ENCODE measurements around the gene TSEN34. TPM values are rescaled to one million over a fixed set of nuclear protein-coding genes. Genes with fewer than 3 reads are reported as not detected.

Gene TSEN34
- 31.1 TPM for total RNA-seq
- polyA plus RNA-seq = 81.4 TPM

DNA sequence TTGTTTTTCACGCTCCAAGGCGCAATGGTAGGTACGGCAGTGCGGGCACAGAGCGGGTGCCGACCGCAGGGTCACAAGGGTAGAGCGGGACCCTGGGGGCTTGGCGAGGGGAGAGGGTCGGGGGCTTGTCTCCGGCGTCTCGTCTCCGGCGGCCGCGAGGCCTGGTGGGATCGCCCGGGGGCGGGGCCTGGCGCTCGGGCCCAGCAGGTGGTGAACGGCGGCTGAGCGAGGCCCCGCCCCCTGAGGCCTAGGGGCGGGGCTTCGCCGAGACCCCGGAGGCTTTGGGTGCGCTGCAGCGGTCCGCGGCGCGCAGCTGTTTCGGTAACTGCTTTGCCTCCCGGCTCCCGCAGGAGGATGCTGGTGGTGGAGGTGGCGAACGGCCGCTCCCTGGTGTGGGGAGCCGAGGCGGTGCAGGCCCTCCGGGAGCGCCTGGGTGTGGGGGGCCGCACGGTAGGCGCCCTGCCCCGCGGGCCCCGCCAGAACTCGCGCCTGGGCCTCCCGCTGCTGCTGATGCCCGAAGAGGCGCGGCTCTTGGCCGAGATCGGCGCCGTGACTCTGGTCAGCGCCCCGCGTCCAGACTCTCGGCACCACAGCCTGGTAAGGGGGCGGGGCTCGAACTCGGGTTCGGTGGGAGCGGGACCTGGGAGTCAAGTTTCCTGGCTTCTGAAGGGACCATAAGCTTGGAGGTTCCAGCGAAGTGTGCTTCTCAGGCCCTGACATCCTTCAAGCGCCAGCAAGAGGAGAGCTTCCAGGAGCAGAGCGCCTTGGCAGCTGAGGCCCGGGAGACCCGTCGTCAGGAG, at the start of gene TSEN34:
TSEN34 (plus strand) TSS at position 298 of the 800 bp plus-strand sequence; CDS start at position 355, 57 bp downstream.
- DNase-seq (ENCODE audit: extremely low spot score) = no peak
- H3K4me1 ChIP-seq (ENCODE audit: insufficient read depth) = no peaks in the 10 kb centered on the region
- no peaks in the 10 kb centered on the region for H3K36me3 ChIP-seq (ENCODE audit: insufficient read depth)
- peak within 1 kb of the TSS; percentile 92 for H3K27ac ChIP-seq (ENCODE audit: low read depth)
- H3K4me3 ChIP-seq (ENCODE audit: low read depth, low read length) = peak within 1 kb of the TSS; percentile 62
- under 1% methylated on average over 77 of the region's 77 CpGs for WGBS

DNA sequence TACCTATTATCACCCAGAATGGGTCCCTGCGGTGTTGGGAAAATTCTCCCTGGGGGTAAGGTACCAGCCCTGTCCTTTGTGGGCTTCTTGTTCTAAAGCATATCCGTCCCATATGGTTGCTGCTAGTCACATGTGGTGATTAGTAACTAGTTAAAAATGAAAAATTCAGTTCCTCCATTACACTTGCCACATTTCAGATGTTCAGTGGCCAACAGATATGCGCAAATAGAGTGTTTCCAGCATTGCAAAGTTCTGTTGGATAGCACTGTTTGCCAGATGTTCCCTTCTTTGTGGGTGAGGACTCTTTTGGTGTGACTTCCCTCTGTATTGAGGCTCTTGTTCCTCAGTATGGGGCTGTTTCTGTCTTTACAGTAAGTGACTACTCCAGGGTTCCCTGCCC, 49.8 kb upstream of the TSEN34 start:
- DNase-seq (ENCODE audit: extremely low spot score) = no peak
- WGBS = 86% methylated on average over 3 of the region's 3 CpGs
- Histone ChIP-seq H3K4me3 (ENCODE audit: low read depth, low read length) (no peak overlapping the region), H3K27ac (ENCODE audit: low read depth) (no peak overlapping the region), H3K36me3 (ENCODE audit: insufficient read depth) (peaks cover 2% of the 10 kb centered on the region), H3K4me1 (ENCODE audit: insufficient read depth) (no peaks in the 10 kb centered on the region)

DNA sequence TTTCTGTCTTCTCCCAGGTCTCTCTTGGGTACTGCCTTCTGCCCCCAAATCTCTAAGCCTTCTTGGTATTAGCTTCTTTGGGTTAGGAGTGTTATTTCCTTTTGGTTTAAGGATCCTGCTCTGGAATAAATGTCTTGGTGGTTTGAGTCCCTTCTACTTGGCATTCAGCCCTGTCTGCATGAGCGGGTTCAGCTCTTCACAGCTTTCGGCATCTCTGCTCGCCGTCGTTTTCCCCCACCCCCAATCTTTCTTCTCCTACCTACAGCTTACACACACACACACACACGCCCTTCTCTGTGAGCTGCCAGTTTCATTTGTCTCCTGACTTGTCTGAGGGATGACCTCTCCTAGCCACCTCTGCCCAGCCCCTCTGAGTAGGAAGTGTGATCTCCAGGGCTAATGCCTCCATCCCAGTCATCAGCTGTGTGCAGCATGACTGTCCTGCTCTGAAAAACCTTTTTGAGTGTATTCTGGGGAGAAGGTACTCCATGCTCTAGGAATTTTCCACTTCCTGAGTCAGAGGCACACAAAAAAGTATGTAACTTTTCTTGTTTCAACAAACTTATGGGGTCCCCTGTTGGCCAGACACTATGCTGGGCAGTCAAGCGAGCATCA, 48.8 kb upstream of the TSEN34 start:
- Histone ChIP-seq H3K36me3 (ENCODE audit: insufficient read depth) (peaks cover 6% of the 10 kb centered on the region), H3K27ac (ENCODE audit: low read depth) (no peak overlapping the region), H3K4me3 (ENCODE audit: low read depth, low read length) (no peak overlapping the region), H3K4me1 (ENCODE audit: insufficient read depth) (no peaks in the 10 kb centered on the region)
- WGBS = 83% methylated on average over 7 of the region's 7 CpGs
- DNase-seq (ENCODE audit: extremely low spot score) = no peak

DNA sequence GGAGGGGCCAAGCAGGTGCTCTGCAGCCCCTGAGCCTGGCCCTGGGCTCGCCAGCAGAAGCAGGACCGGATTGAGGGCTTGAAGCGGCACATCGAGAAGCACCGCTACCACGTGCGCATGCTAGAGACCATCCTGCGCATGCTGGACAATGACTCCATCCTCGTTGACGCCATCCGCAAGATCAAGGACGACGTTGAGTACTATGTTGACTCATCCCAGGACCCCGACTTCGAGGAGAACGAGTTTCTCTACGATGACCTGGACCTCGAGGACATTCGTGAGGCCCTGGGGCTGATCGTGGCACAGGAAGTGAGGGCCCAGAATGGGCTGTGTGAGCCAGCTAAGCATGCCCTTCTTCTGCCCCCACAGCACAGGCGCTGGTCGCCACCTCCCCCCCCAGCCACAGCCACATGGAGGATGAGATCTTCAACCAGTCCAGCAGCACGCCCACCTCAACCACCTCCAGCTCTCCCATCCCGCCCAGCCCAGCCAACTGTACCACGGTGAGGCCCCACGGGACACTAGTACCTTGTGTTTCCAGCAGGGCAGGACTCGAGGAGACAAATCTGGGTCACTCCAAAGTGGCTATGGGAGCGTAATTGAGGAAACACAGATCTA, 45.5 kb upstream of the TSEN34 start:
- Histone ChIP-seq H3K4me3 (ENCODE audit: low read depth, low read length) (no peak overlapping the region), H3K4me1 (ENCODE audit: insufficient read depth) (no peaks in the 10 kb centered on the region), H3K36me3 (ENCODE audit: insufficient read depth) (peaks cover 19% of the 10 kb centered on the region), H3K27ac (ENCODE audit: low read depth) (no peak overlapping the region)
- 92% methylated on average over 28 of the region's 28 CpGs for WGBS
- no peak for DNase-seq (ENCODE audit: extremely low spot score)

DNA sequence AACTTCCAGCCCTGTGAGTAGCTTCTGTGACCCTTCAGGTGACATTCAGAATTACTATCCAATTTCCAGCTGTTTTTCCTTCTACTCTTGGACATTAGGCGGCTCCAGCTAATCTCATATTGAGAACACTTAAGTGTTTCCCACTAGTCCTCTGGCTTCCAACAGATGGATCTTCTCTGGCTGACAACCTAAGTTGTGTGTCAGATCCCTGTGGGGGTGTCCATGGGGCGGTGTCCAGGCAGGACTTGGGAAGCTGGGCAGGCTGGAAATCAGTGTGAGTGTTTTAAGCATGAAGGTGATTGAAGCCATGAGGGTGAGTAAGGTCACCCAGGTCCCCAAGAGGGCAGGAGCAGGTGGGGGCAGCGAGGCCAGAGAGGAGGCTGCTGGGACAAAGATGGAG, 43.4 kb upstream of the TSEN34 start:
- no peak overlapping the region for H3K27ac ChIP-seq (ENCODE audit: low read depth)
- H3K4me3 ChIP-seq (ENCODE audit: low read depth, low read length) = no peak overlapping the region
- H3K36me3 ChIP-seq (ENCODE audit: insufficient read depth) = peaks cover 21% of the 10 kb centered on the region
- no peak for DNase-seq (ENCODE audit: extremely low spot score)
- H3K4me1 ChIP-seq (ENCODE audit: insufficient read depth) = no peaks in the 10 kb centered on the region
- 65% methylated on average over 3 of the region's 3 CpGs for WGBS

DNA sequence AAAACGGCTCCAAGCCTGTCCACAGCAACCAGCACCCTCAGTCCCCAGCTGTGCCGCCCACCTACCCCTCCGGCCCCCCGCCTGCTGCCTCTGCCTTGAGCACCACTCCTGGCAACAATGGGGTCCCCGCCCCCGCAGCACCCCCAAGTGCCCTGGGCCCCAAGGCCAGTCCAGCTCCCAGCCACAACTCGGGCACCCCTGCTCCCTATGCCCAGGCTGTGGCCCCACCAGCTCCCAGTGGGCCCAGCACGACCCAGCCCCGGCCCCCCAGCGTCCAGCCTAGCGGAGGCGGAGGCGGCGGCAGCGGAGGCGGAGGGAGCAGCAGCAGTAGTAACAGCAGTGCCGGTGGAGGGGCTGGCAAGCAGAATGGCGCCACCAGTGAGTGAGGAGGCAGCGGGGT, 43.0 kb upstream of the TSEN34 start:
- Histone ChIP-seq H3K36me3 (ENCODE audit: insufficient read depth) (peaks cover 25% of the 10 kb centered on the region), H3K4me1 (ENCODE audit: insufficient read depth) (no peaks in the 10 kb centered on the region), H3K4me3 (ENCODE audit: low read depth, low read length) (no peak overlapping the region), H3K27ac (ENCODE audit: low read depth) (no peak overlapping the region)
- no peak for DNase-seq (ENCODE audit: extremely low spot score)
- 80% methylated on average over 19 of the region's 19 CpGs for WGBS

DNA sequence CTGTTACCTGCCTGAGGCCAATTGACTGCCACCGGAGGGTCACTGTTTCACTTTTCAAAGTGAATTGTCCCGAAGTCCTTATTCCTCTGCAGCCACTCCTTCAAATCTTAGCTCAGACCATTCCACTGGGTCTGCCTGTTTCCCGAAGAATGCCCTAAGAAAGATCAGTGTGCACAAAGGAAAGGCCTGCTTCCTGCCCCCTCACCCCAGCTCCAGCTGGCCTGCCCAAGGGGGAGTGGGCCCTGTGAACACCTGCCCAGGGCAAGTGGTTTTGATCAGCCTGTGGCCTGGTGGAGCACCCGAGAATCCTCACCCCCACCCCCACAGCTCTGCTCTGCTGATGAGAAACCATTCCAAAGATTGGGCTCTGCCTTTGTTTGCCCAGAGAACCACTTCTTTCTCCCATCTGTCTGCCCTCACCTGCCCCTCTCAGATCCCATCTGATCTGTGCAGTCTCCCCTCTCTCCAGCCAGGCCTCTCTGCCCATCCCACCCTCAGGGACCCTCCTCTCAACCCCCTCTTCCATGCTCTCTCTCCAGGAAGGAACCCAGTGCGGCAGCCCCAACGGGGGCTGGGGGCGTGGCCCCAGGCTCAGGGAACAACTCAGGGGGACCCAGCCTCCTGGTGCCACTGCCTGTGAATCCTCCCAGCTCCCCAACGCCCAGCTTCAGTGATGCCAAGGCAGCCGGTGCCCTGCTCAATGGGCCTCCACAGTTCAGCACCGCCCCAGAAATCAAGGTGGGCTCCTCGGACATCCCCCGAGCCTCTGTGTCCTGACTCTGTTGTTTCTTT, 41.9 kb upstream of the TSEN34 start:
- H3K27ac ChIP-seq (ENCODE audit: low read depth) = no peak overlapping the region
- H3K4me1 ChIP-seq (ENCODE audit: insufficient read depth) = no peaks in the 10 kb centered on the region
- peaks cover 24% of the 10 kb centered on the region for H3K36me3 ChIP-seq (ENCODE audit: insufficient read depth)
- 83% methylated on average over 12 of the region's 12 CpGs for WGBS
- DNase-seq (ENCODE audit: extremely low spot score) = no peak
- H3K4me3 ChIP-seq (ENCODE audit: low read depth, low read length) = no peak overlapping the region

DNA sequence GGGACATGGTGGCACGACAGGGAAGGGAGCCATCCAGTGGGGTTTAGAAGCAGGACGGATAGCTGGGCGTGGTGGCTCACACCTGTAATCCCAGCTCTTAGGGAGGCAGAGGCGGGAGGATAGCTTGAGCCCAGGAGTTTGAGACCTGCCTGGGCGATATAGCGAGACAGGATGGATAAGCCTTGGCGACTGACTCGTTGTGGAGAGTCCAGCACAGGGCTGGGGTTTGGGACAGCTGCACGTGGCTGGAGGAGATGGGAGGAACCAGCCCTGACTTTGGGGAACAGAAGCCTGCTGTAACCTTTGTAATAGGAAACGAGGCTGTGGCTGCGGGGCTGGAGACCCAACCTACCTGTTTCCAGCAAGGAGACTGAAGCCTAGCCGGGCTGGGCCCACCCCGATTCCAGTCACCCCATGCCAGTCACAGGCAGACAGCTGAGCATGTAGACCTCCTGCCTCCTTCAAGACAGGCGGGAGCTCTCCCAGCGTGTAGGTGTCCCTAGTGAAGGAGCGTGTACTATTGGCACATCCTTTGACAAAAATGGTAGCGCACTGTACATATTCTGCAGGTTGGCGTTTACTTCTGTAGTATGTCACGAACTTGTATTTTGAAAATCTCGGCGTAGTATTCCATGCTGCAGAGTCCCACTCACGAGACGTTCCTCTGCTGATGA, 39.6 kb upstream of the TSEN34 start:
- no peak overlapping the region for H3K27ac ChIP-seq (ENCODE audit: low read depth)
- WGBS = 85% methylated on average over 23 of the region's 23 CpGs
- no peak for DNase-seq (ENCODE audit: extremely low spot score)
- peaks cover 29% of the 10 kb centered on the region for H3K36me3 ChIP-seq (ENCODE audit: insufficient read depth)
- no peak overlapping the region for H3K4me3 ChIP-seq (ENCODE audit: low read depth, low read length)
- no peaks in the 10 kb centered on the region for H3K4me1 ChIP-seq (ENCODE audit: insufficient read depth)

DNA sequence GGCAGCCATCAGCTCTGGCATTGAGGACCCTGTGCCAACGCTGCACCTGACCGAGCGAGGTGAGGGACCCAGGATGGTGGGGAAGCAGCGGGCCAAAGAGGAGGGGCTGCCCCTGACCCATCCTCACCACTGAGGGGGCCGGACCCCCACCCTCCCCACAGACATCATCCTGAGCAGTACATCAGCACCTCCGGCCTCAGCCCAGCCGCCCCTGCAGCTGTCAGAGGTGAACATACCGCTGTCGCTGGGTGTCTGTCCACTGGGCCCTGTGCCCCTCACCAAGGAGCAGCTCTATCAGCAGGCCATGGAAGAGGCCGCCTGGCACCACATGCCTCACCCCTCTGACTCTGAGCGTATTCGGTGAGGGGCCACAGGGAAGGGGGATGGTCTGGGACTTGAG, 38.8 kb upstream of the TSEN34 start:
- 89% methylated on average over 12 of the region's 12 CpGs for WGBS
- Histone ChIP-seq H3K27ac (ENCODE audit: low read depth) (no peak overlapping the region), H3K4me3 (ENCODE audit: low read depth, low read length) (no peak overlapping the region), H3K36me3 (ENCODE audit: insufficient read depth) (peaks cover 25% of the 10 kb centered on the region), H3K4me1 (ENCODE audit: insufficient read depth) (no peaks in the 10 kb centered on the region)
- DNase-seq (ENCODE audit: extremely low spot score) = no peak

DNA sequence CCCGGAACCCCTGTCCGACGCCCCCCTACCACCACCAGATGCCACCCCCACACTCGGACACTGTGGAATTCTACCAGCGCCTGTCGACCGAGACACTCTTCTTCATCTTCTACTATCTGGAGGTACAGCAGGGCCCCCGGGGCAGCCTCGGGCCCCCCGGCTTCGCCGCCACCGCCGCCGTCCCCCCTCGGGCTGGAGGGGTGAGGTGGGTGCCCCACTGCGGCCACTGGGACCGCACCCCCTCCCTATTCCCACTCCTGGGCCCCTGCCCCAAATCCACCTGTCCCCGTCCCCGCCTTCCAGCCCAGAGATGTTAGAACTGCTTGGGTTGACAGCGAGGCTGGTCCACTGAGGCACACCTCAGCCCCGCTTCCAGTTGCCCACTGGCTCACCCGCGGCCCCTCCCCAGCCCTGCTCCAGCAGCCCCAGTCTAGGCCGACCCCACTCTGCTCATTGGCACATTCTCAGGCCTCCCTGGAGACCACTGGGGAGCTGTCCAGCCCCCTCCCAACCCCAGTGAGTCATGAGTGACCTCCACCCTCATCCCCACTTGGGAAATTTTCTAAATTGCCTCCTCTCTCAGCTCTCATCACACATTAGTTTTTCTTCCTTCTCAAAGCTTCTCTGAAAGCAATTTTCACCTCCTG, 38.1 kb upstream of the TSEN34 start:
- Histone ChIP-seq H3K4me1 (ENCODE audit: insufficient read depth) (no peaks in the 10 kb centered on the region), H3K36me3 (ENCODE audit: insufficient read depth) (peaks cover 25% of the 10 kb centered on the region), H3K4me3 (ENCODE audit: low read depth, low read length) (no peak overlapping the region), H3K27ac (ENCODE audit: low read depth) (no peak overlapping the region)
- 87% methylated on average over 25 of the region's 25 CpGs for WGBS
- DNase-seq (ENCODE audit: extremely low spot score) = no peak

DNA sequence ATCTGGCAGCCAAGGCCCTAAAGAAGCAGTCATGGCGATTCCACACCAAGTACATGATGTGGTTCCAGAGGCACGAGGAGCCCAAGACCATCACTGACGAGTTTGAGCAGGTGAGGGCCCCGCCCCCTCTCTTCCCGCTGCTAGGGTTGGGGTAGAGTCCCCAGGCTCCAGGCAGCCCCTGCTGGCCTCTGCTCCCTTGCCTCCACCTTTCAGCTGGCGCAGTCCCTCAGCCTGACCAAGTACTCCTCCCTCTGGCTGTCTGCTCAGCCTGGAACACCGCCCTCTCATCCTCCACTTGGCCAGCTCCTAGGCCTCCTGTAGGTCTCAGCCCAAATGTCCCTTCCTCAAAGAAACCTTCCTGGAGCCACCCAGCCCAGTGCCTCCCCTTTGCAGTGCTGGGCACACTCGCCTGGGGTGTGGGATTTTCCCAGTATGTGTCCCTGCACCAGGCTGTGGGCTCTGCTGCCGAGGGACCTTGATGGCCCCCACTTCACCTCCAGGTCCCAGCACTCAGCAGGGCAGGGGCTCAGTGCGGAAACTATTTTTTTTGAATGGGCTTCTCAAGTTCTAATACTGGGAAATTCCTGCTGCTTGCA, 37.3 kb upstream of the TSEN34 start:
- no peak overlapping the region for H3K4me3 ChIP-seq (ENCODE audit: low read depth, low read length)
- no peak for DNase-seq (ENCODE audit: extremely low spot score)
- H3K36me3 ChIP-seq (ENCODE audit: insufficient read depth) = peaks cover 23% of the 10 kb centered on the region
- H3K27ac ChIP-seq (ENCODE audit: low read depth) = no peak overlapping the region
- WGBS = 79% methylated on average over 10 of the region's 10 CpGs
- no peaks in the 10 kb centered on the region for H3K4me1 ChIP-seq (ENCODE audit: insufficient read depth)

DNA sequence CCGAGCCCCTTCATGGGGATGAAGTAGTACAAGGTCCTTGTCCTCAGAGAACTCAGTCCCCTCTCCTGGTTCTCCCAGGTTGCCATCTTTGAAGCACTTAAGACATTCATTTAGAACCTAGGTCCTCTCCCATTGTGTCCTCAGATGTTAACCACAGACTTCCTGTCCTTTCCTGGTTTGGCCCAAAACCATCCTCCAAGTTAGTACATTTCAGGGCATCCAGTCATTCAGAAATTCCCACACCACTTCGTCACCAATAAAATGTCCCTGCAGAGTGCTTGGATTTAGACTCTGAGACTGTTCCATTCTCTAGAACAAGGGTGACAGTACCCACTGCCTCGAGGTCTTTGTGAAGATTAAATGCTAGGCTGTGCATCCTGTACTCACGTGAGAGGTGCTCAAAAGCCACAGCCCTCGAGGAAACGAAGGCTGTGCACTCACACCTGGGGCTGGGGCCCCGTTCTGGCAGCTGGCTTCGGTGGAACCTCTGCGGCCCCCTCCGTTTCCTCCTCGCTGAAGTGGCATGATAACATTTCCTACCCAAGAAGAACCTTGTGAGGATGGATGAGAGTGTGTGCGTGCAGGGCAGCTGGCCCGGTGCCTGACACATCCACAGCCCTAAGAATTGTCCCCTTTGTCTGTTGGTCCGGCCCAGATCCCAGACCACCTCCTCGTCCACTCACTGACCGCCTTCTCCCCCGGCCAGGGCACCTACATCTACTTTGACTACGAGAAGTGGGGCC, 36.3 kb upstream of the TSEN34 start:
- no peak overlapping the region for H3K4me3 ChIP-seq (ENCODE audit: low read depth, low read length)
- H3K36me3 ChIP-seq (ENCODE audit: insufficient read depth) = peaks cover 15% of the 10 kb centered on the region
- 73% methylated on average over 18 of the region's 18 CpGs for WGBS
- no peak for DNase-seq (ENCODE audit: extremely low spot score)
- H3K27ac ChIP-seq (ENCODE audit: low read depth) = no peak overlapping the region
- H3K4me1 ChIP-seq (ENCODE audit: insufficient read depth) = no peaks in the 10 kb centered on the region
